K562 (cell line): Measurements from ENCODE around the gene SGCB.

Experiments used
- JUND ChIP-seq, 2 experiments: IDR thresholded peaks; 2 replicates in 1 of 2; 3 replicates in 1 of 2; pipeline ENCODE4 v1.6.1; 2011; ENCODE audit warnings: borderline replicate concordance in 2 of 2, low read depth in 2 of 2, low read length in 2 of 2, improper control_type of control experiment in 1 of 2, missing biosample characterization in 1 of 2, missing genetic modification characterization in 1 of 2, missing genetic modification reagents in 1 of 2
- NRF1 ChIP-seq, 2 experiments: fragments of 450-650 bp; IDR thresholded peaks in 1 of 2; conservative IDR thresholded peaks in 1 of 2; 2 replicates each; pipeline ENCODE4 v1.6.1; 2014; ENCODE audit warnings: mild to moderate bottlenecking in 2 of 2
- TF ChIP-seq, protein P1 (sequence below): fragments of 450-650 bp; IDR thresholded peaks from 2 replicates; pipeline ENCODE4 v1.7.1; 2018; ENCODE audit warnings: mild to moderate bottlenecking, low read depth; ENCODE audit not compliant: partially characterized antibody

DNA sequence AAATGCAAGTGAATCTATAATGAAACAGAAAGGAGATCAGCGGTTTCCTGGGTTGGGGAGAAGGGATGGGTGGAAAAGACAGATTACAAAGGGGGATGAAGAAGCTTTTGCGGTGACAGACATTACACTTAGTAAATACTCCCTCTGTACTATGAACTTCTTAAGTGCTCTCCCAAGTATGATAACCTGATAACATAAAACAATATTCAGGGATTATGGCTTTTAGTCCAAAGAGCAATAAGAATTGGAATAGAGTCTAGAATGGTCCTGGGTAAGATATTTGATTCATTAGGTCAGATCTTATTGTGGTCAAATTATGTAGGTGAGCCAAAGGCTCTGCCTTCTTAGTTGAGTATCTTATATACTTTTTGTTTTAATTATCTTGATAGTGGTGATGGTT is 27.1 kb downstream of the SGCB start:
- TF ChIP-seq NRF1 (conservative IDR thresholded peaks at IDR 0.05 in 1 of 2, IDR thresholded peaks at IDR 0.05 in 1 of 2) (no peak), JUND (IDR thresholded peaks at IDR 0.05; ENCODE audit: borderline replicate concordance, low read depth, low read length) (no peak), JUND (tag; IDR thresholded peaks at IDR 0.05; ENCODE audit: borderline replicate concordance, low read depth, low read length) (no peak)
- TF ChIP-seq, protein P1, sequence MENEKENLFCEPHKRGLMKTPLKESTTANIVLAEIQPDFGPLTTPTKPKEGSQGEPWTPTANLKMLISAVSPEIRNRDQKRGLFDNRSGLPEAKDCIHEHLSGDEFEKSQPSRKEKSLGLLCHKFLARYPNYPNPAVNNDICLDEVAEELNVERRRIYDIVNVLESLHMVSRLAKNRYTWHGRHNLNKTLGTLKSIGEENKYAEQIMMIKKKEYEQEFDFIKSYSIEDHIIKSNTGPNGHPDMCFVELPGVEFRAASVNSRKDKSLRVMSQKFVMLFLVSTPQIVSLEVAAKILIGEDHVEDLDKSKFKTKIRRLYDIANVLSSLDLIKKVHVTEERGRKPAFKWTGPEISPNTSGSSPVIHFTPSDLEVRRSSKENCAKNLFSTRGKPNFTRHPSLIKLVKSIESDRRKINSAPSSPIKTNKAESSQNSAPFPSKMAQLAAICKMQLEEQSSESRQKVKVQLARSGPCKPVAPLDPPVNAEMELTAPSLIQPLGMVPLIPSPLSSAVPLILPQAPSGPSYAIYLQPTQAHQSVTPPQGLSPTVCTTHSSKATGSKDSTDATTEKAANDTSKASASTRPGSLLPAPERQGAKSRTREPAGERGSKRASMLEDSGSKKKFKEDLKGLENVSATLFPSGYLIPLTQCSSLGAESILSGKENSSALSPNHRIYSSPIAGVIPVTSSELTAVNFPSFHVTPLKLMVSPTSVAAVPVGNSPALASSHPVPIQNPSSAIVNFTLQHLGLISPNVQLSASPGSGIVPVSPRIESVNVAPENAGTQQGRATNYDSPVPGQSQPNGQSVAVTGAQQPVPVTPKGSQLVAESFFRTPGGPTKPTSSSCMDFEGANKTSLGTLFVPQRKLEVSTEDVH, result no peak
